ENCODE data around the gene SERPINA9. TPM values are rescaled to one million over a fixed set of nuclear protein-coding genes. Genes with fewer than 3 reads are reported as not detected.
"Not testable (repeated sequence)": the region's sequence is repeated elsewhere in the genome, so short reads cannot be mapped to it uniquely, and the experiment has no call there.

The SERPINA9 gene
- total and polyA plus RNA-seq, 2 experiments from 2014 or later: 0.31 TPM; not detected in 1

DNA sequence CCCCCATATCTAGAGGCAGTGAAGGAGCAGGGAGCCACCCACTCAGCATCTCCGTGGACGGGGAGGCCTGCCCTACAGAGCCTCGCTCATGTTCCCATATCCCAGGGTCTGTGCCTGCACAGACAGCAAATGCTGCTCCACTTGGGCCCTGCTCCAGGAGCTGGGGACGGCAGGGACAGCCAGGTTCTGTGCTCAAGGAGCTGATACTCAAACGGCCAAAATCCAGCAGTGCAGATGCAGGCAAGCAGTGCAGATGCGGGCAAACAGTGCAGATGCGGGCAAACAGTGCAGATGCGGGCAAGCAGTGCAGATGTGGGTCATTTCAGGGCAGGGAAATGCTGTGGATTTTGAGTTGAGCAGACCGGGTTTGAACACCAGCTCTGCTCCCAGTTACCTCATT lies 39.4 kb upstream of the SERPINA9 start:
- Histone ChIP-seq H3F3A (ENCODE audit: insufficient read depth) (no peaks in the 10 kb centered on the region), H3K4me2 (ENCODE audit: unreplicated experiment) (no peak overlapping the region), H2AFZ (no peak overlapping the region), H3K79me2 (ENCODE audit: insufficient read depth) (no peaks in the 10 kb centered on the region), H3K27ac (no peak overlapping the region), H3K36me3 (ENCODE audit: low read depth) (no peaks in the 10 kb centered on the region), H3K9me3 (ENCODE audit: low read depth) (no peaks in the 10 kb centered on the region), H3K9me2 (ENCODE audit: insufficient read depth) (no peaks in the 10 kb centered on the region), H3K27me3 (replicated peaks; ENCODE audit: insufficient read depth) (peaks cover 17% of the 10 kb centered on the region; the same call in 1 of the 2 replicates), H3K4me3 (no peak overlapping the region), H3K9ac (no peak overlapping the region), H4K20me1 (ENCODE audit: insufficient read depth) (no peaks in the 10 kb centered on the region), H3K4me1 (ENCODE audit: insufficient read depth) (no peaks in the 10 kb centered on the region)
- 42 to 51% methylated on average over 9 of the region's 9 CpGs for WGBS, 2 experiments (ENCODE audit: low coverage in 1 of 2, low lambda C conversion rate in 2 of 2, missing lambda C conversion rate in 2 of 2)
- TF ChIP-seq EZH2 (IDR thresholded peaks at IDR 0.05; ENCODE audit: insufficient read depth, poor library complexity, severe bottlenecking) (no peak), EZH2phosphoT487 (IDR thresholded peaks at IDR 0.05; ENCODE audit: insufficient read depth, low read depth) (no peak)
- DNase-seq: no peak
- in situ Hi-C loops (cut with MboI): no loop called here

DNA sequence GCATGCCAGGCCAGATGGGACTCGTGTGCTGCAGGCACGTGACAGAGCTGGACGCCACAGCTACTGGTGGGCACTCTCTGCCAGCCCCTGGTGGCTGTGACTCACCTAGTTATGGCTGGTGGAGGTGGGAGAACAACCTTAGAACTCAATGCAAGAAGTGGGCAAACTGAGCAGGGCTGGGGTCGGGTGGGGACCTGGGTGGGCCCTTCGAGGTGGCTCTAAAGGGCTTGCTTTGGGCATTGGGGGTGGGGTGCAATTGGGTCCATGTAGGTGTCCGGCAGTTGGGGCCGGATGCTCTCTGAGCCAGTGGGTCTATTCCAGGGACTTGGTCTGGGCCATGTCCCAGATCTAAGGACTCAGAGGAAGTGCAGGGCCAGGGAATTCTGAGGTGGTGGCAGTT lies 38.4 kb upstream of the SERPINA9 start:
- no peak overlapping the region for H3K4me2 ChIP-seq (ENCODE audit: unreplicated experiment)
- 46 to 55% methylated on average over 7 of the region's 7 CpGs for WGBS, 2 experiments (ENCODE audit: low coverage in 1 of 2, low lambda C conversion rate in 2 of 2, missing lambda C conversion rate in 2 of 2)

DNA sequence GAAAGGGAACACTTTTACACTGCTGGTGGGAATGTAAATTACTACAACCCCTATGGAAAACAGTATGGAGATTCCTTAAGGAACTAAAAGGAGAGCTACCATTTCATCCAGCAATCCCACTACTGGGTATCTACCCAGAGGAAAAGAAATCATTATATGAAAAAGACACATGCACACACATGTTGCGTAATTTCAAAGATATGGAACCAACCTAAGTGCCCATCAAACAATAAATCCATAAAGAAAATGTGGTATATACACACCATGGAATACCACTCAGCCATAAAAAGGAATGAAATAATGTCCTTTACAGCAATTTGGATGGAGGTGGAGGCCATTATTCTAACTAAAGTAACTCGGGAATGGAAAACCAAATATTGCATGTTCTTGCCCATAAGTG lies 34.5 kb upstream of the SERPINA9 start:
- H3K36me3 ChIP-seq (ENCODE audit: low read depth); H3F3A ChIP-seq (ENCODE audit: insufficient read depth); in situ Hi-C loops (cut with MboI); H3K9me2 ChIP-seq (ENCODE audit: insufficient read depth); H3K79me2 ChIP-seq (ENCODE audit: insufficient read depth); H3K4me3 ChIP-seq; H3K4me2 ChIP-seq (ENCODE audit: unreplicated experiment); H3K4me1 ChIP-seq (ENCODE audit: insufficient read depth); H3K27me3 ChIP-seq (replicated peaks; ENCODE audit: insufficient read depth); DNase-seq; H3K9me3 ChIP-seq (ENCODE audit: low read depth); H4K20me1 ChIP-seq (ENCODE audit: insufficient read depth); H3K9ac ChIP-seq; H3K27ac ChIP-seq; H2AFZ ChIP-seq: not testable (repeated sequence)
- WGBS, 2 experiments (ENCODE audit: low coverage in 1 of 2, low lambda C conversion rate in 2 of 2, missing lambda C conversion rate in 2 of 2): 27 to 32% methylated on average over 2 of the region's 2 CpGs

More for the DNA sequence above, 38.4 kb upstream of the SERPINA9 start:
- no peak overlapping the region for H2AFZ ChIP-seq
- H3K9ac ChIP-seq: no peak overlapping the region
- H3K27ac ChIP-seq: no peak overlapping the region
- no peak for TF ChIP-seq EZH2phosphoT487 (IDR thresholded peaks at IDR 0.05; ENCODE audit: insufficient read depth, low read depth)
- TF ChIP-seq EZH2 (IDR thresholded peaks at IDR 0.05; ENCODE audit: insufficient read depth, poor library complexity, severe bottlenecking): no peak
- H3K27me3 ChIP-seq (replicated peaks; ENCODE audit: insufficient read depth): peaks cover 17% of the 10 kb centered on the region; the same call in 1 of the 2 replicates
- no peaks in the 10 kb centered on the region for H3F3A ChIP-seq (ENCODE audit: insufficient read depth)
- no peaks in the 10 kb centered on the region for H3K9me3 ChIP-seq (ENCODE audit: low read depth)
- H3K4me1 ChIP-seq (ENCODE audit: insufficient read depth): no peaks in the 10 kb centered on the region
- no peak for DNase-seq
- H3K36me3 ChIP-seq (ENCODE audit: low read depth): no peaks in the 10 kb centered on the region
- no peaks in the 10 kb centered on the region for H3K79me2 ChIP-seq (ENCODE audit: insufficient read depth)
- no peaks in the 10 kb centered on the region for H3K9me2 ChIP-seq (ENCODE audit: insufficient read depth)
- no peak overlapping the region for H3K4me3 ChIP-seq
- in situ Hi-C loops (cut with MboI): no loop called here
- H4K20me1 ChIP-seq (ENCODE audit: insufficient read depth): no peaks in the 10 kb centered on the region

- H3K9me2 ChIP-seq (ENCODE audit: insufficient read depth): no peaks in the 10 kb centered on the region
- no peak within 1 kb of the TSS for H3K27ac ChIP-seq
- H3K79me2 ChIP-seq (ENCODE audit: insufficient read depth): no peaks in the 10 kb centered on the region
- no peaks in the 10 kb centered on the region for H4K20me1 ChIP-seq (ENCODE audit: insufficient read depth)
- no peak for DNase-seq
- H3K9ac ChIP-seq: no peak within 1 kb of the TSS
- H2AFZ ChIP-seq: no peak within 1 kb of the TSS
- peaks cover 9% of the 10 kb centered on the region; the same call in 1 of the 2 replicates for H3K27me3 ChIP-seq (replicated peaks; ENCODE audit: insufficient read depth)
- no peaks in the 10 kb centered on the region for H3K9me3 ChIP-seq (ENCODE audit: low read depth)
- no peak for TF ChIP-seq EZH2phosphoT487 (IDR thresholded peaks at IDR 0.05; ENCODE audit: insufficient read depth, low read depth)
- no peak for TF ChIP-seq EZH2 (IDR thresholded peaks at IDR 0.05; ENCODE audit: insufficient read depth, poor library complexity, severe bottlenecking)
- no peaks in the 10 kb centered on the region for H3K36me3 ChIP-seq (ENCODE audit: low read depth)
- in situ Hi-C loops (cut with MboI): no loop called here
- H3K4me3 ChIP-seq: no peak within 1 kb of the TSS
- no peaks in the 10 kb centered on the region for H3F3A ChIP-seq (ENCODE audit: insufficient read depth)
- WGBS, 2 experiments (ENCODE audit: low coverage in 1 of 2, low lambda C conversion rate in 2 of 2, missing lambda C conversion rate in 2 of 2): 16 to 26% methylated on average over 3 of the region's 3 CpGs
- H3K4me2 ChIP-seq (ENCODE audit: unreplicated experiment): no peak within 1 kb of the TSS
- H3K4me1 ChIP-seq (ENCODE audit: insufficient read depth): no peaks in the 10 kb centered on the region
These were observed 33.4 kb upstream of the SERPINA9 start, which contains the start of gene SERPINA12 for GRCh38 chr14:94509356-94509755. SERPINA12 (minus strand) TSS chr14:94509469; CDS start chr14:94498397, 11,072 bp downstream.

GRCh38 chr14:94505641-94506040 lies 29.6 kb upstream of the SERPINA9 start:
- Histone ChIP-seq H3K9me2 (ENCODE audit: insufficient read depth) (no peaks in the 10 kb centered on the region), H3K27ac (no peak overlapping the region), H3K36me3 (ENCODE audit: low read depth) (no peaks in the 10 kb centered on the region), H3K4me3 (no peak overlapping the region), H2AFZ (no peak overlapping the region), H3K4me2 (ENCODE audit: unreplicated experiment) (no peak overlapping the region), H3K79me2 (ENCODE audit: insufficient read depth) (no peaks in the 10 kb centered on the region), H3K4me1 (ENCODE audit: insufficient read depth) (no peaks in the 10 kb centered on the region), H3K9me3 (ENCODE audit: low read depth) (no peaks in the 10 kb centered on the region), H3K27me3 (replicated peaks; ENCODE audit: insufficient read depth) (peaks cover 2% of the 10 kb centered on the region; the same call in 1 of the 2 replicates), H3F3A (ENCODE audit: insufficient read depth) (no peaks in the 10 kb centered on the region), H3K9ac (no peak overlapping the region), H4K20me1 (ENCODE audit: insufficient read depth) (no peaks in the 10 kb centered on the region)
- no peak for TF ChIP-seq EZH2 (IDR thresholded peaks at IDR 0.05; ENCODE audit: insufficient read depth, poor library complexity, severe bottlenecking)
- TF ChIP-seq EZH2phosphoT487 (IDR thresholded peaks at IDR 0.05; ENCODE audit: insufficient read depth, low read depth): no peak
- no peak for DNase-seq
- in situ Hi-C loops (cut with MboI): no loop called here
- 51 to 69% methylated on average over 8 of the region's 8 CpGs for WGBS, 2 experiments (ENCODE audit: low coverage in 1 of 2, low lambda C conversion rate in 2 of 2, missing lambda C conversion rate in 2 of 2)

Data from GM23248 (cell line).